ENCODE measurements around the gene SLC26A1.

- TF ChIP-seq POLR2A (IDR thresholded peaks at IDR 0.05; ENCODE audit: low read depth, low read length): no peak
- TF ChIP-seq TAF1 (IDR thresholded peaks at IDR 0.05; ENCODE audit: borderline replicate concordance, low read depth, low read length): no peak
These were observed 9.5 kb upstream of the SLC26A1 start for GRCh38 chr4:1002631-1003251.
